Prostate gland (tissue), 2 donors: ENCODE data around the gene MAGEA2. TPM values are rescaled to one million over a fixed set of nuclear protein-coding genes. Genes with fewer than 3 reads are reported as not detected.
"Not testable (repeated sequence)": the region's sequence is repeated elsewhere in the genome, so short reads cannot be mapped to it uniquely, and the experiment has no call there.

Experiments used
- DNase-seq: peaks from one replicate; pipeline ENCODE4 v3.0.0-alpha.2; 2019; ENCODE audit warnings: low spot score
- H3K27ac ChIP-seq, 2 donors: fragments of 200-600 bp; sonication (generic); 2 replicates each; pipeline ENCODE4 v1.5.1; 2017 to 2019
- H3K27me3 ChIP-seq: fragments of 200-600 bp; sonication (generic); replicated peaks from 2 replicates; pipeline ENCODE4 v1.5.1; 2019; ENCODE audit not compliant: insufficient read depth
- H3K36me3 ChIP-seq, 2 donors: fragments of 200-600 bp; sonication (generic); 1 replicate in 1 of 2; 2 replicates in 1 of 2; pipeline versions ENCODE4 v1.5.1 to v1.8.1; 2017 to 2019
- H3K4me1 ChIP-seq: fragments of 200-600 bp; sonication (generic); replicated peaks from 2 replicates; pipeline ENCODE4 v1.5.1; 2019
- H3K4me3 ChIP-seq, 2 donors: fragments of 200-600 bp; sonication (generic); 2 replicates each; pipeline ENCODE4 v1.5.1; 2017 to 2019
- H3K9me3 ChIP-seq: fragments of 200-600 bp; sonication (generic); 2 replicates; pipeline ENCODE4 v1.5.1; 2017
- CTCF ChIP-seq, 4 experiments: fragments of 200-600 bp in 2 of 4; fragments of 450-650 bp in 2 of 4; sonication (generic) in 2 of 4; IDR thresholded peaks; 1 replicate in 3 of 4; 2 replicates in 1 of 4; pipeline ENCODE4 v1.5.1; 2016 to 2019; ENCODE audit warnings: antibody characterized with exemption in 4 of 4, mild to moderate bottlenecking in 2 of 4, moderate library complexity in 2 of 4
- POLR2A ChIP-seq: fragments of 450-650 bp; IDR thresholded peaks from one replicate; pipeline ENCODE4 v1.6.1; 2016; ENCODE audit warnings: antibody characterized with exemption, mild to moderate bottlenecking
- POLR2AphosphoS5 ChIP-seq: sonication (generic); formaldehyde crosslinking; IDR thresholded peaks from one replicate; pipeline ENCODE4 v1.6.1; 2017; ENCODE audit warnings: antibody characterized with exemption
- WGBS: methylation state at CpG from one replicate; pipeline ENCODE4 v1.1.5; 2018; 5-methylcytosine and 5-hydroxymethylcytosine counted together
- intact Hi-C: fragments of 100-400 bp; cut with DNase I; formaldehyde crosslinking; loops from one replicate; pipeline ENCODE4 v1.14.2; 2022
- total RNA-seq, 2 donors: library from RNA; depleted of rRNA; stranded (reverse); fragments of >200 nt; gene quantifications; one replicate each; pipeline ENCODE4 v1.1.0, GENCODE V29; 2016

MAGEA2 gene
- 1 to 10 TPM in 1 of 2 donors, not detected in 1; 7.8 TPM for total RNA-seq

GRCh38 chrX:152753686-152754650 lies at the start of gene MAGEA2:
Gene MAGEA2 (minus strand): TSS chrX:152753842. CDS start chrX:152751363, 2,479 bp downstream.
- H3K4me1 ChIP-seq, H3K27me3 ChIP-seq, DNase-seq, H3K36me3 ChIP-seq, H3K9me3 ChIP-seq, H3K27ac ChIP-seq, H3K4me3 ChIP-seq, intact Hi-C loops: not testable (repeated sequence)
- no CpG with 5 or more reads among the region's 35 CpGs for WGBS

DNA sequence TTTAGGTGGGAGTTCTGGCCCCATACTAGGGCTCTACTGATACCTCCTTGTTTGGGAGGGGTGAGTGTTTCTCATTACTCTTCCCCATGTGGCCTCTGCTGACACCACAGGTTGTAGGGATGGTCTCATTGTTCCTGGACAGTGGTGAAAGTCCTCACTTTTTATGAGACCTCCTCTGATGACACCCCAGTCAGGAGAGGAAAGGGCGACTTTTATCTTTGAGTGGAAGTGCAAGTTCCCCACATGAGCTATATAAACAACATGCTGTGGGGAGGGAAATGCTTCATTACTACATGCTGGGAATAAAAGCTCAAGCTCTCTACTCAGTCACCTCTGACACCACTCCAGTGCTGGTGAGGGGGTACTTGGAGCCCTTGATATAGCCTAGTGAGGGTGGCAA lies 45.3 kb upstream of the MAGEA2 start:
- intact Hi-C loops: no loop called here
- Histone ChIP-seq H3K36me3 (no peaks in the 10 kb centered on the region), H3K9me3 (no peaks in the 10 kb centered on the region), H3K4me1 (no peaks in the 10 kb centered on the region), H3K4me3 (no peak overlapping the region), H3K27ac (no peak overlapping the region), H3K27me3 (no peaks in the 10 kb centered on the region)
- no peak for TF ChIP-seq POLR2A
- TF ChIP-seq CTCF (IDR thresholded peaks at IDR 0.05): no peak
- TF ChIP-seq POLR2AphosphoS5: no peak
- no peak for DNase-seq
- 67% methylated on average over 1 of the region's 1 CpG for WGBS

GRCh38 chrX:152787062-152787461 lies 33.4 kb upstream of the MAGEA2 start:
- WGBS: no CpG with 5 or more reads among the region's 3 CpGs
- intact Hi-C loops, H3K27me3 ChIP-seq, H3K27ac ChIP-seq, H3K4me3 ChIP-seq, H3K4me1 ChIP-seq, H3K36me3 ChIP-seq, DNase-seq, H3K9me3 ChIP-seq: not testable (repeated sequence)

- H3K27ac ChIP-seq, H3K4me3 ChIP-seq, intact Hi-C loops, H3K9me3 ChIP-seq, DNase-seq, H3K27me3 ChIP-seq, H3K4me1 ChIP-seq, H3K36me3 ChIP-seq: not testable (repeated sequence)
- WGBS: no CpG with 5 or more reads among the region's 29 CpGs
Measured at GRCh38 chrX:152769549-152770289, 16.1 kb upstream of the MAGEA2 start, which contains the start of gene MAGEA6. Gene MAGEA6 (minus strand): TSS chrX:152769689. CDS start chrX:152767650, 2,039 bp downstream.

GRCh38 chrX:152766562-152766961 lies 12.9 kb upstream of the MAGEA2 start:
- H3K27ac ChIP-seq, H3K27me3 ChIP-seq, H3K36me3 ChIP-seq, DNase-seq, H3K4me3 ChIP-seq, H3K4me1 ChIP-seq, intact Hi-C loops, H3K9me3 ChIP-seq: not testable (repeated sequence)
- WGBS: 91% methylated on average over 8 of the region's 9 CpGs

DNA sequence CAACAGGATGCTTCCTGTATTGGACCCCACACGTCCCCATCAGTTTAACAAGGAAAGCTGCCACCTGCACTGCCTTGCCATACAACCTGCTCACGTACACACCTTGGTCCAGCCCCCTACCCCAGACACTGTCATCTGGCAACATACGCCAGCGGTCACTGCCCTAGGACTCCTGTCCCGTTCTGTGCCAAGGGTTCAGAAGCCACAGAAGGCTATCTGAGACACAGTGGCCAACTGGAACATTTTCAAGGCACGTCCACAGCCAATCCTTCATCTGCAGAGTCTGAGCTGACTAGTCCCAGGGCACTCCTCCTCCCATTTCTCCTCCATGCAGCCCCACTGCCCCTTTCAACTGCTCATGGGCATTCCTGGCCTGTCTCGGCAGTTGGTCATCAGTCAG lies 7.9 kb upstream of the MAGEA2 start:
- no CpG with 5 or more reads among the region's 7 CpGs for WGBS
- H3K9me3 ChIP-seq, intact Hi-C loops, H3K27ac ChIP-seq, DNase-seq, H3K27me3 ChIP-seq, H3K4me3 ChIP-seq, H3K4me1 ChIP-seq, H3K36me3 ChIP-seq: not testable (repeated sequence)

GRCh38 chrX:152759544-152759943 lies 5.9 kb upstream of the MAGEA2 start:
- DNase-seq, H3K9me3 ChIP-seq, H3K4me1 ChIP-seq, H3K36me3 ChIP-seq, H3K27ac ChIP-seq, intact Hi-C loops, H3K4me3 ChIP-seq, H3K27me3 ChIP-seq: not testable (repeated sequence)
- 100% methylated on average over 1 of the region's 7 CpGs for WGBS

- DNase-seq, H3K27me3 ChIP-seq, H3K4me3 ChIP-seq, H3K36me3 ChIP-seq, intact Hi-C loops, H3K4me1 ChIP-seq, H3K27ac ChIP-seq, H3K9me3 ChIP-seq: not testable (repeated sequence)
- WGBS: no CpG with 5 or more reads among the region's 2 CpGs
Measured at GRCh38 chrX:152758918-152759317, 5.3 kb upstream of the MAGEA2 start, which contains the start of gene CSAG3. Gene CSAG3 (plus strand): TSS chrX:152759218.

GRCh38 chrX:152754871-152755270 lies 1.2 kb upstream of the MAGEA2 start:
- H3K27me3 ChIP-seq, H3K9me3 ChIP-seq, intact Hi-C loops, H3K36me3 ChIP-seq, H3K4me1 ChIP-seq, H3K27ac ChIP-seq, DNase-seq, H3K4me3 ChIP-seq: not testable (repeated sequence)
- no CpG with 5 or more reads among the region's 5 CpGs for WGBS
